ENCODE data around the gene CANT1. TPM values are rescaled to one million over a fixed set of nuclear protein-coding genes. Genes with fewer than 3 reads are reported as not detected.
"Not testable (repeated sequence)": the region's sequence is repeated elsewhere in the genome, so short reads cannot be mapped to it uniquely, and the experiment has no call there.

Gene CANT1
- total and polyA plus RNA-seq, 9 donors, result 18.6 to 48.8 (median 33.8) TPM

DNA sequence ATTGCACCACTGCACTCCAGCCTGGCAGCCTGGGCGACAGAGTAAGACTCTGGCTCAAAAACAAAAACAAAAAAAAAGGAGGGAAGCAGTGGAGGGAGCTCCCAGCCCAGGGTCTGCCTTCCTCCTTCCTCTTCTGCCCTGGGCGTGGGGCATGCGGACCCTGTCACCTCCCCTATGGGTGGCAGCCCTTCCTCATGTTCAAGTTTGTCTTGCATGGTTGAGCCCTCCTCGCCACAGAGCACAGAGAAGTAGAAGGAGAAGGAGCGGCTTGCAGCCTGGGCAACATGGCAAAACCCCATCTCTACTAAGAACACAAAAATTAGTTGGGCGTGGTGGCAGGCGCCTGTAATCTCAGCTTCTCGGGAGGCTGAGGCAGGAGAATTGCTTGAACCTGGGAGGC lies 62.9 kb downstream of the CANT1 start:
- no peak for DNase-seq
- peak overlapping the region in 1 of 2 donors; percentile 86 for H3K27ac ChIP-seq
- no peaks in the 10 kb centered on the region for H3K36me3 ChIP-seq
- intact Hi-C loops (cut with DNase I), result no loop called here
- H3K4me3 ChIP-seq, result no peak overlapping the region
- no peak for TF ChIP-seq EP300 (IDR thresholded peaks at IDR 0.05)
- TF ChIP-seq POLR2A (IDR thresholded peaks at IDR 0.05), result no peak
- TF ChIP-seq, protein P1, sequence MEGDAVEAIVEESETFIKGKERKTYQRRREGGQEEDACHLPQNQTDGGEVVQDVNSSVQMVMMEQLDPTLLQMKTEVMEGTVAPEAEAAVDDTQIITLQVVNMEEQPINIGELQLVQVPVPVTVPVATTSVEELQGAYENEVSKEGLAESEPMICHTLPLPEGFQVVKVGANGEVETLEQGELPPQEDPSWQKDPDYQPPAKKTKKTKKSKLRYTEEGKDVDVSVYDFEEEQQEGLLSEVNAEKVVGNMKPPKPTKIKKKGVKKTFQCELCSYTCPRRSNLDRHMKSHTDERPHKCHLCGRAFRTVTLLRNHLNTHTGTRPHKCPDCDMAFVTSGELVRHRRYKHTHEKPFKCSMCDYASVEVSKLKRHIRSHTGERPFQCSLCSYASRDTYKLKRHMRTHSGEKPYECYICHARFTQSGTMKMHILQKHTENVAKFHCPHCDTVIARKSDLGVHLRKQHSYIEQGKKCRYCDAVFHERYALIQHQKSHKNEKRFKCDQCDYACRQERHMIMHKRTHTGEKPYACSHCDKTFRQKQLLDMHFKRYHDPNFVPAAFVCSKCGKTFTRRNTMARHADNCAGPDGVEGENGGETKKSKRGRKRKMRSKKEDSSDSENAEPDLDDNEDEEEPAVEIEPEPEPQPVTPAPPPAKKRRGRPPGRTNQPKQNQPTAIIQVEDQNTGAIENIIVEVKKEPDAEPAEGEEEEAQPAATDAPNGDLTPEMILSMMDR (IDR thresholded peaks at IDR 0.05), result no peak
- peaks cover 18% of the 10 kb centered on the region for H3K4me1 ChIP-seq (ENCODE audit: insufficient read depth)
- 83 to 91% (median 83%) methylated on average over 8 of the region's 8 CpGs for WGBS, 3 donors
- no peaks in the 10 kb centered on the region for H3K9me3 ChIP-seq
- no peaks in the 10 kb centered on the region for H3K27me3 ChIP-seq

DNA sequence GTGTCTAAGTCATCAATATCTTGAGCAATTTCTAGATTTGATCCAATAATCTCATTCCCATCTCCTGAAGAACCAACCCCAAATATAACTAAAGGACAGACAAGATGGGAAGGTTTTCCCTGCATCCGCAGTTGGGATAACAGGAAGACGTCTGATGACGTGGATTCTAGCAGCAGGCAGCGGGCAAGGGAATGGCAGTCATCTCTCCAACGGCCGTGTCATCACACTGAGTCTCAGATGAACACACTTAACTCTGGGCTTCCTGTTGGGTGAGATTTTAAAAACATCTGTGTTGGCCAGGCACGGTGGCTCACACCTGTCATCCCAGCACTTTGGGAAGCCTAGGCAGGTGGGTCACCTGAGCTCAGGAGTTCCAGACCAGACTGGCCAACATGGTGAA lies 63.4 kb downstream of the CANT1 start:
- WGBS, 3 donors, result 86 to 95% (median 88%) methylated on average over 7 of the region's 7 CpGs
- no peak for DNase-seq
- Histone ChIP-seq H3K4me3 (no peak overlapping the region), H3K27me3 (no peaks in the 10 kb centered on the region), H3K36me3 (no peaks in the 10 kb centered on the region), H3K27ac (peak overlapping the region in 1 of 2 donors; percentile 86), H3K9me3 (no peaks in the 10 kb centered on the region), H3K4me1 (ENCODE audit: insufficient read depth) (peaks cover 17% of the 10 kb centered on the region)
- intact Hi-C loops (cut with DNase I), result no loop called here
- TF ChIP-seq EP300 (IDR thresholded peaks at IDR 0.05) (no peak), POLR2A (IDR thresholded peaks at IDR 0.05) (no peak)
- TF ChIP-seq, protein P1 (IDR thresholded peaks at IDR 0.05), result no peak

DNA sequence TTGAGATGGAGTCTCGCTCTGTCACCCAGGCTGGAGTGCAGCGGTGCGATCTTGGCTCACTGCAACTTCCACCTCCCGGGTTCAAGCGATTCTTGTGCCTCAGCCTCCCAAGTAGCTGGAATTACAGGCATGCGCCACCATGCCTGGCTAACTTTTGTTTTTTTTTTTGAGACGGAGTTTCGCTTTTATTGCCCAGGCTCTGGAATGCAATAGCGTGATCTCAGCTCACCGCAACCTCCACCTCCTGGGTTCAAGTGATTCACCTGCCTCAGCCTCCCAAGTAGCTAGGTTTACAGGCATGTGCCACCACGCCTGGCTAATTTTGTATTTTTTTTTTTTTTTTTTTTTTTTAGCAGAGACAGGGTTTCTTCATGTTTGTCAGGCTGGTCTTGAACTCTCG lies 64.1 kb downstream of the CANT1 start:
- H3K9me3 ChIP-seq; H3K27ac ChIP-seq; DNase-seq; H3K36me3 ChIP-seq; H3K4me3 ChIP-seq; intact Hi-C loops (cut with DNase I); H3K27me3 ChIP-seq: not testable (repeated sequence)
- WGBS, 3 donors, result 69 to 88% (median 74%) methylated on average over 12 of the region's 12 CpGs
- H3K4me1 ChIP-seq (ENCODE audit: insufficient read depth), result peaks cover 20% of the 10 kb centered on the region

DNA sequence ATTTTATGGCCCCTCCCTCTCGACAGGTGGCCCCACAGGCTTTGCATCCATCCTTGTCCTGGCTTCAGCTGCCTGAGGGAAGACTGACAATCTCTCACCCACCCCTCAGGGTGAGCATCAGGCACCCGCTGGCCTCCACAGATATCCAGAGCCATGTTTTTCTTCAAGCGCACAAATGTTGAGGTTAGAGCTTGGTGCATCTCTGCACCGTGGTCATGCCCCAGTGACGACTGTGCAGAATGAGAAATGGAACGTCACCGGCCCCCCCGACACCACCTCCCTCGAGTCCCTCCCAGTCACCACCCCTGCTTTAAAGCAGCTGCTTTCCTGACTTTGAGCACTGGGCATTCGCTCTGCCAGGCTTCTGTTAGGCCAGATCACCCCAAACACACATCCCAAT lies 64.6 kb downstream of the CANT1 start:
- TF ChIP-seq POLR2A (IDR thresholded peaks at IDR 0.05) (no peak), EP300 (IDR thresholded peaks at IDR 0.05) (no peak)
- TF ChIP-seq, protein P1 (IDR thresholded peaks at IDR 0.05), result no peak
- no peak for DNase-seq
- Histone ChIP-seq H3K36me3 (no peaks in the 10 kb centered on the region), H3K9me3 (no peaks in the 10 kb centered on the region), H3K4me3 (no peak overlapping the region), H3K27me3 (no peaks in the 10 kb centered on the region), H3K4me1 (ENCODE audit: insufficient read depth) (peaks cover 22% of the 10 kb centered on the region), H3K27ac (no peak overlapping the region)
- 55 to 77% (median 59%) methylated on average over 10 of the region's 10 CpGs for WGBS, 3 donors
- intact Hi-C loops (cut with DNase I), result no loop called here

DNA sequence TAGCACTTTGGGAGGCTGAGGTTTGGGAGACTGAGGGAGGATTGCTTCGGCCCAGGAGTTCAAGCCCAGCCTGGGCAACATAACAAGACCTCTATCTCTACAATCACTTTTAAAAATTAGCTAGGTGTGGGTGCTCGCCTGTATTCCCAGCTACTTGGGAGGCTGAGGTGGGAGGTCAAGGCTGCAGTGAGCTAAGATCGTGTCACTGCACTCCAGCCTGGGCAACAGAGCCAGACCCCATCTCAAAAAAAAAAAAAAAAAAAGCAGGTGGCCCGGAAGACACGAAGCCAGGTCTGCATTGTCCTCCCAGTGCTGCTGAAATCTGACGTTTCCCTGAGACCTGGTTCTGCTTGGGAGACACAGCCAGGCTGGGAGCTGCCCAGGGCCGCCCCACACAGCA lies 65.5 kb downstream of the CANT1 start:
- DNase-seq, result no peak
- WGBS, 3 donors, result 81 to 85% (median 84%) methylated on average over 7 of the region's 7 CpGs
- Histone ChIP-seq H3K27ac (no peak overlapping the region), H3K9me3 (no peaks in the 10 kb centered on the region), H3K4me3 (no peak overlapping the region), H3K36me3 (no peaks in the 10 kb centered on the region), H3K4me1 (ENCODE audit: insufficient read depth) (peaks cover 30% of the 10 kb centered on the region), H3K27me3 (no peaks in the 10 kb centered on the region)
- intact Hi-C loops (cut with DNase I), result no loop called here
- TF ChIP-seq POLR2A (IDR thresholded peaks at IDR 0.05), result no peak
- no peak for TF ChIP-seq EP300 (IDR thresholded peaks at IDR 0.05)
- TF ChIP-seq, protein P1 (IDR thresholded peaks at IDR 0.05), result no peak

Other genes starting within 250 kb of the CANT1 start
- gene CYTH1, start 227.5 kb downstream of the CANT1 start, total RNA-seq, result 10 to 100 TPM; 17.4 to 27.0 (median 24.4) TPM
- gene CYTH1, start 227.5 kb downstream of the CANT1 start, polyA plus RNA-seq, result 10 to 100 TPM; 15.1 to 35.3 TPM
- gene USP36, start 168.9 kb downstream of the CANT1 start, total RNA-seq, result 100 to 1,000 TPM in 2 of 7 donors, 10 to 100 TPM in 5; 56.0 to 127 (median 69.2) TPM
- 10 to 100 TPM; 38.7 to 59.1 TPM for gene USP36, start 168.9 kb downstream of the CANT1 start, polyA plus RNA-seq
- 1 to 10 TPM; 1.7 to 8.0 (median 4.5) TPM for gene CEP295NL, start 106.6 kb downstream of the CANT1 start, total RNA-seq
- gene CEP295NL, start 106.6 kb downstream of the CANT1 start, polyA plus RNA-seq, result 1 to 10 TPM in 1 of 2 donors, under 1 TPM in 1; 0.25 to 1.0 TPM
- 100 to 1,000 TPM; 221 to 854 (median 693) TPM for gene TIMP2, start 84.4 kb downstream of the CANT1 start, total RNA-seq
- 1,000 to 10,000 TPM in 1 of 2 donors, 100 to 1,000 TPM in 1; 542 to 1,422 TPM for gene TIMP2, start 84.4 kb downstream of the CANT1 start, polyA plus RNA-seq
- gene LGALS3BP, start 29.8 kb downstream of the CANT1 start, total RNA-seq, result 100 to 1,000 TPM; 191 to 584 (median 250) TPM
- gene LGALS3BP, start 29.8 kb downstream of the CANT1 start, polyA plus RNA-seq, result 100 to 1,000 TPM; 214 to 251 TPM
- gene C1QTNF1, start 14.4 kb upstream of the CANT1 start, total RNA-seq, result 10 to 100 TPM; 41.1 to 85.9 (median 53.5) TPM
- gene C1QTNF1, start 14.4 kb upstream of the CANT1 start, polyA plus RNA-seq, result 10 to 100 TPM; 17.9 to 69.4 TPM
- gene ENGASE, start 65.1 kb upstream of the CANT1 start, total RNA-seq, result 10 to 100 TPM; 21.0 to 61.5 (median 48.2) TPM
- gene ENGASE, start 65.1 kb upstream of the CANT1 start, polyA plus RNA-seq, result 10 to 100 TPM in 1 of 2 donors, 1 to 10 TPM in 1; 6.0 to 32.0 TPM

All from ovary (tissue), 9 donors.